Measurements from ENCODE around the gene SLC24A4. TPM values are rescaled to one million over a fixed set of nuclear protein-coding genes. Genes with fewer than 3 reads are reported as not detected.

SLC24A4 gene
- total RNA-seq, 1 donor = 6.7 TPM

- Histone ChIP-seq H3K4me3 (ENCODE audit: low read length) (no peak overlapping the region), H3K4me1 (ENCODE audit: insufficient read depth, low read length) (no peaks in the 10 kb centered on the region), H3K27me3 (ENCODE audit: insufficient read depth, low read length) (peaks cover 4% of the 10 kb centered on the region), H3K9me3 (ENCODE audit: low read depth, low read length) (no peaks in the 10 kb centered on the region)
Observed at GRCh38 chr14:92302481-92302880, 20.5 kb upstream of the SLC24A4 start.

GRCh38 chr14:92308716-92309115, 14.2 kb upstream of the SLC24A4 start:
- Histone ChIP-seq H3K4me1 (ENCODE audit: insufficient read depth, low read length) (no peaks in the 10 kb centered on the region), H3K27me3 (ENCODE audit: insufficient read depth, low read length) (no peaks in the 10 kb centered on the region), H3K9me3 (ENCODE audit: low read depth, low read length) (no peaks in the 10 kb centered on the region), H3K4me3 (ENCODE audit: low read length) (no peak overlapping the region)

DNA sequence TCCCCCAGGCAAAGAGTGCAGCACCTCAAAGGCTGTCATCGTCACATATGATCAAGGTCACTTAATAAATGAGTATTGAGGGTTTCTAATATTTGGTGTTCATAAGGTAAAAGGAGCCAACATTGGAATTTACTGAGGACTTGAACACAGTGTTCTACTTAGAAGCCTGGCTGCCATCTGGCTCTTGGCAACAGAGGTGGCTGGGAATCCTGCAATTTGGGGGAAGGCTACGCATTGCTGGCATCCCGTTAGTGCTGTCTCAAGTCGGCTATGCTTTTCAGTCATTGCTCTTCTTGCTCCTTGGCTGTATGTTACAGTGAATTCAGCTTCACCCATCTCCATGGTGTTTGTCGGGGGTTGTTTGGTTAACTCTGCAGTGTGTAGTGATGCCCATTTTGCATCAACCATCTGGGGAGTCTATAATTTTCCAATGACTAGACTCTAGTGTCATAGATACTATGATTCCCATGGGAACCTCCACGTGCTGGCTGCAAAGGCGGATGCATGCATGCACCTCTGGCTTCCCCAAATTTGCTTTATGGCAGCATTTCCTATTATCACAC, 12.9 kb upstream of the SLC24A4 start:
- Histone ChIP-seq H3K4me1 (ENCODE audit: insufficient read depth, low read length) (no peaks in the 10 kb centered on the region), H3K27me3 (ENCODE audit: insufficient read depth, low read length) (no peaks in the 10 kb centered on the region)

GRCh38 chr14:92310776-92311375, 12.1 kb upstream of the SLC24A4 start:
- Histone ChIP-seq H3K27me3 (ENCODE audit: insufficient read depth, low read length) (no peaks in the 10 kb centered on the region), H3K4me1 (ENCODE audit: insufficient read depth, low read length) (no peaks in the 10 kb centered on the region), H3K9me3 (ENCODE audit: low read depth, low read length) (no peaks in the 10 kb centered on the region), H3K4me3 (ENCODE audit: low read length) (no peak overlapping the region)

More for the DNA sequence above, 12.9 kb upstream of the SLC24A4 start:
- no peaks in the 10 kb centered on the region for H3K9me3 ChIP-seq (ENCODE audit: low read depth, low read length)
- no peak overlapping the region for H3K4me3 ChIP-seq (ENCODE audit: low read length)

- Histone ChIP-seq H3K27me3 (ENCODE audit: insufficient read depth, low read length) (peaks cover 5% of the 10 kb centered on the region), H3K4me1 (ENCODE audit: insufficient read depth, low read length) (no peaks in the 10 kb centered on the region), H3K9me3 (ENCODE audit: low read depth, low read length) (no peaks in the 10 kb centered on the region), H3K4me3 (ENCODE audit: low read length) (no peak overlapping the region)
Observed at GRCh38 chr14:92314182-92314581, 8.8 kb upstream of the SLC24A4 start.

GRCh38 chr14:92315050-92315805, 7.7 kb upstream of the SLC24A4 start:
- Histone ChIP-seq H3K4me3 (ENCODE audit: low read length) (no peak overlapping the region), H3K4me1 (ENCODE audit: insufficient read depth, low read length) (no peaks in the 10 kb centered on the region), H3K9me3 (ENCODE audit: low read depth, low read length) (no peaks in the 10 kb centered on the region), H3K27me3 (ENCODE audit: insufficient read depth, low read length) (peaks cover 5% of the 10 kb centered on the region)

DNA sequence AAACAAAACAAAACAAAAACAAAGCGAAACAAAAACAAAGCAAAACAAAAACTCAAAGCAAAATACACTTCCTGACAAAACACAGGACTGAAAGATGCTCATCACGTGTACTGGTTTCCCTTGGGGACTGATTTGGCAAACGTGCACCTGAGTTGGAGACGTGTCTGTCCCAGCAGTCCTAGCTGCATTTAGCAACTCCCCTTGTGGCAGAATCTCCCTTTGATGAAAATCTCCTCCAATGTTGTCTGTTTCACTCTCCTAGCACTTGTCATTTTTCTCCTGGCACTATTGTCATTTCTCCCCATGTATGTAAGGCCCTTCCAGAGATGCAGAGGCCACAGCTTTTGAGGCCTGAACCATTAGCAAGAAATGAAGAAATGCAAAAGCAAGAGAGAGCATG, 6.8 kb upstream of the SLC24A4 start:
- H3K27me3 ChIP-seq (ENCODE audit: insufficient read depth, low read length) = peaks cover 12% of the 10 kb centered on the region
- H3K4me3 ChIP-seq (ENCODE audit: low read length) = no peak overlapping the region
- H3K9me3 ChIP-seq (ENCODE audit: low read depth, low read length) = no peaks in the 10 kb centered on the region
- H3K4me1 ChIP-seq (ENCODE audit: insufficient read depth, low read length) = no peaks in the 10 kb centered on the region

GRCh38 chr14:92316937-92317336, 6.0 kb upstream of the SLC24A4 start:
- H3K9me3 ChIP-seq (ENCODE audit: low read depth, low read length) = no peaks in the 10 kb centered on the region
- H3K4me1 ChIP-seq (ENCODE audit: insufficient read depth, low read length) = no peaks in the 10 kb centered on the region
- no peak overlapping the region for H3K4me3 ChIP-seq (ENCODE audit: low read length)
- peaks cover 20% of the 10 kb centered on the region for H3K27me3 ChIP-seq (ENCODE audit: insufficient read depth, low read length)

DNA sequence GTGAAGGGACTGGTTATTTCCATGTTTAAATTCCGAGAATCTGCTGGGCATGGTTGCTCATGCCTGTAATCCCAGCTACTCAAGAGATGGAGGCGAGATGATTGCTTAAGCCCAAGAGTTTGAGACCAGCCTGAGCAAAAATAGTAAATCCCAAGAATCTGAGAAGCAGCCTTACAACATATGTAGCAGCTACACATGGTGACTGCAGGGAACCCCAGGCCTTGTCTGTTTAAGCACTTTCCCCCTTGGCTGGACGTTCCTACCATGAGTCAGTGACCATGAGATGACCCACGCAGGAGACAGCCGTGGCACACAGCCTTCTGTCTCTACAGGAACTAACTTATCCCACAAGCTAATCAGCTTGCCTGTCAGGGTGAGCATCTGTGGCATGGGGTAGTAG, 5.5 kb upstream of the SLC24A4 start:
- no peak overlapping the region for H3K4me3 ChIP-seq (ENCODE audit: low read length)
- H3K9me3 ChIP-seq (ENCODE audit: low read depth, low read length) = no peaks in the 10 kb centered on the region
- H3K4me1 ChIP-seq (ENCODE audit: insufficient read depth, low read length) = no peaks in the 10 kb centered on the region
- H3K27me3 ChIP-seq (ENCODE audit: insufficient read depth, low read length) = peaks cover 26% of the 10 kb centered on the region

DNA sequence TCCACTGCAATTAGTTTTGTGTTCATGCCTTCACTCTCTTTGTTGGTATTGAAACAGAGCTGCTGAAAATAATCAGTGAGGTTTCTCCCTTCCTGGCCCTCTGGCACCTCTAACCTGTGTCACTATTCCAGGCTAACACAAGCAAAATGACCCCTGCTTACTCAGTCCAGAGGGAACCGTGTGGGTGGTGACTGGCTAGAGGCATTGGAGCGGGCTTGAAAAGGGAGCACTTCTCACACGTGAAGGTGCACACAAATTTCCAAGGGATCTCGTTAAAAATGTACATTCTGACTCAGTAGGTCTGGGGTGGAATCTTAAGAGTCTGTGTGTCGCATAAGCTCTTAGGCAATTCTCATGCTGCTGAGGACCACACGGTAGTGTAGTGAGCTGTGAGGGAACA, 1.3 kb upstream of the SLC24A4 start:
- Histone ChIP-seq H3K27me3 (ENCODE audit: insufficient read depth, low read length) (peaks cover 45% of the 10 kb centered on the region), H3K9me3 (ENCODE audit: low read depth, low read length) (no peaks in the 10 kb centered on the region), H3K4me3 (ENCODE audit: low read length) (no peak overlapping the region), H3K4me1 (ENCODE audit: insufficient read depth, low read length) (peaks cover 15% of the 10 kb centered on the region)

GRCh38 chr14:92322516-92322915, 449 bp upstream of the SLC24A4 start:
- Histone ChIP-seq H3K4me1 (ENCODE audit: insufficient read depth, low read length) (peaks cover 15% of the 10 kb centered on the region), H3K27me3 (ENCODE audit: insufficient read depth, low read length) (peaks cover 45% of the 10 kb centered on the region), H3K9me3 (ENCODE audit: low read depth, low read length) (no peaks in the 10 kb centered on the region), H3K4me3 (ENCODE audit: low read length) (no peak overlapping the region)

- peaks cover 40% of the 10 kb centered on the region for H3K27me3 ChIP-seq (ENCODE audit: insufficient read depth, low read length)
- H3K4me3 ChIP-seq (ENCODE audit: low read length) = peak overlapping the region; percentile 27
- no peaks in the 10 kb centered on the region for H3K9me3 ChIP-seq (ENCODE audit: low read depth, low read length)
- H3K4me1 ChIP-seq (ENCODE audit: insufficient read depth, low read length) = peaks cover 15% of the 10 kb centered on the region
Observed at GRCh38 chr14:92323916-92324818, 1.2 kb downstream of the SLC24A4 start.

GRCh38 chr14:92325835-92326234, 2.9 kb downstream of the SLC24A4 start:
- H3K4me1 ChIP-seq (ENCODE audit: insufficient read depth, low read length) = peaks cover 15% of the 10 kb centered on the region
- H3K4me3 ChIP-seq (ENCODE audit: low read length) = no peak overlapping the region
- H3K27me3 ChIP-seq (ENCODE audit: insufficient read depth, low read length) = peaks cover 36% of the 10 kb centered on the region
- no peaks in the 10 kb centered on the region for H3K9me3 ChIP-seq (ENCODE audit: low read depth, low read length)

GRCh38 chr14:92328664-92329255, 5.8 kb downstream of the SLC24A4 start:
- H3K27me3 ChIP-seq (ENCODE audit: insufficient read depth, low read length) = peaks cover 17% of the 10 kb centered on the region
- H3K9me3 ChIP-seq (ENCODE audit: low read depth, low read length) = no peaks in the 10 kb centered on the region
- no peak overlapping the region for H3K4me3 ChIP-seq (ENCODE audit: low read length)
- H3K4me1 ChIP-seq (ENCODE audit: insufficient read depth, low read length) = peaks cover 12% of the 10 kb centered on the region
